ENCODE measurements around the gene NEMP1. TPM values are rescaled to one million over a fixed set of nuclear protein-coding genes. Genes with fewer than 3 reads are reported as not detected.

Gene NEMP1
- total and polyA plus RNA-seq, 2 of the 8 experiments (the other 6 are each of a cell fraction or from before 2014, with no cell fraction given) = 30.1 to 43.2 TPM

GRCh38 chr12:57096748-57097553 lies 18.4 kb upstream of the NEMP1 start:
- ChIA-PET POLR2A (ENCODE audit: partially characterized antibody) (interaction anchor here (1.2 to 16.5 kb wide), 7 partner anchors 8 to 45 kb away, joined by 3 to 352 read pairs (median 4); partner anchors contain the start of genes LRP1, NAB2 and STAT6), CTCF (ENCODE audit: partially characterized antibody) (interaction anchor here (0.9 to 14.0 kb wide), 13 partner anchors 9 to 146 kb away, joined by 3 to 325 read pairs (median 5); partner anchors contain the start of gene STAT6)
- WGBS, 2 experiments (ENCODE audit: extremely low coverage in 1 of 2, insufficient coverage in 1 of 2, insufficient read length in 1 of 2, insufficient replicate concordance in 2 of 2, low coverage in 1 of 2, low lambda C conversion rate in 2 of 2, missing lambda C conversion rate in 1 of 2) = 93% methylated on average over 8 of the region's 8 CpGs; no CpG with 5 or more reads in 1 of the 2 experiments
- no peak overlapping the region for H2BK120ac ChIP-seq (replicated peaks; ENCODE audit: low read depth, low read length)
- peaks cover 0 to 21% (median 15%) of the 10 kb centered on the region in 4 experiments; a peak in 6 of 7 replicates for H3K4me1 ChIP-seq (replicated peaks in 1 of 4; ENCODE audit: control insufficient read depth in 3 of 4, insufficient read depth in 4 of 4, low read length in 3 of 4)
- H3K36me3 ChIP-seq (ENCODE audit: control insufficient read depth in 2 of 4, insufficient read depth in 4 of 4, low read length in 3 of 4) = peaks cover 6 to 24% (median 14%) of the 10 kb centered on the region in 4 experiments
- H3K56ac ChIP-seq (replicated peaks; ENCODE audit: insufficient read length, low read depth, low read length) = no peak overlapping the region
- FAIRE-seq (no peak), DNase-seq (ENCODE audit: low read depth in 1 of 2, low spot score in 2 of 2) (no peak)
- H2AFZ ChIP-seq (ENCODE audit: low read length) = no peak overlapping the region
- no peak overlapping the region for H2BK12ac ChIP-seq (ENCODE audit: low read depth, low read length)
- H3K79me2 ChIP-seq (ENCODE audit: control insufficient read depth in 1 of 2, insufficient read depth in 2 of 2, low read length in 2 of 2) = no peaks in the 10 kb centered on the region; a peak in 1 of 4 replicates
- H4K20me1 ChIP-seq (replicated peaks in 1 of 2; ENCODE audit: control insufficient read depth in 1 of 2, insufficient read depth in 2 of 2, low read length in 2 of 2) = peaks cover 0 to 2% of the 10 kb centered on the region in 2 experiments
- no peak overlapping the region for H3K9ac ChIP-seq (replicated peaks in 1 of 4; ENCODE audit: extremely low read depth in 1 of 4, low read depth in 3 of 4, low read length in 3 of 4)
- no peak overlapping the region for H4K91ac ChIP-seq (replicated peaks; ENCODE audit: insufficient read length, low read length)
- no peak overlapping the region for H4K8ac ChIP-seq (ENCODE audit: extremely low read depth, insufficient read depth, low read length)
- no peak overlapping the region for H2BK15ac ChIP-seq (ENCODE audit: low read length)
- no peaks in the 10 kb centered on the region for H3K27me3 ChIP-seq (replicated peaks in 1 of 4; ENCODE audit: control insufficient read depth in 3 of 4, extremely low read depth in 1 of 4, insufficient read depth in 3 of 4, low read length in 3 of 4)
- no peak overlapping the region for H3K23ac ChIP-seq (ENCODE audit: insufficient read length)
- no peaks in the 10 kb centered on the region for H3K9me3 ChIP-seq (ENCODE audit: insufficient read depth in 2 of 2, low read depth in 1 of 2, low read length in 1 of 2)
- H3K23me2 ChIP-seq (ENCODE audit: low read depth, low read length) = no peaks in the 10 kb centered on the region
- H3K18ac ChIP-seq (ENCODE audit: extremely low read depth, low read length) = no peak overlapping the region
- H2AK5ac ChIP-seq (ENCODE audit: low read depth, low read length) = no peak overlapping the region
- no peak overlapping the region for H2BK20ac ChIP-seq (ENCODE audit: low read length)
- no peak overlapping the region for H3K4me2 ChIP-seq (ENCODE audit: insufficient read depth in 1 of 2, low read depth in 2 of 2, low read length in 2 of 2)
- H3K4me3 ChIP-seq (ENCODE audit: extremely low read depth in 1 of 4, insufficient read depth in 2 of 4, low read depth in 3 of 4, low read length in 4 of 4) = no peak overlapping the region
- TF ChIP-seq YY1 (IDR thresholded peaks at IDR 0.05; ENCODE audit: low read depth, low read length) (no peak), RNF2 (IDR thresholded peaks at IDR 0.05; ENCODE audit: borderline replicate concordance, low read depth, low read length, missing control alignments, poor library complexity, severe bottlenecking) (no peak), EGR1 (IDR thresholded peaks at IDR 0.05; ENCODE audit: borderline replicate concordance, low read depth, low read length) (no peak), CBX5 (IDR thresholded peaks at IDR 0.05; ENCODE audit: low read depth, low read length) (no peak), TEAD4 (IDR thresholded peaks at IDR 0.05; ENCODE audit: low read depth, low read length) (no peak), RXRA (IDR thresholded peaks at IDR 0.05; ENCODE audit: insufficient read depth, low read depth, low read length) (no peak)
- H2BK5ac ChIP-seq (ENCODE audit: low read depth, low read length) = peak overlapping the region; percentile 75; the same call in 1 of the 2 replicates
- no peak overlapping the region for H3K27ac ChIP-seq (ENCODE audit: low read depth, low read length)
- no peak overlapping the region for H3K4ac ChIP-seq (replicated peaks; ENCODE audit: insufficient read length, low read depth, low read length)
- H3K79me1 ChIP-seq (ENCODE audit: low read depth, low read length) = no peaks in the 10 kb centered on the region; the same call in 1 of the 2 replicates
- no peak overlapping the region for H4K5ac ChIP-seq (ENCODE audit: insufficient read length, low read depth, low read length)
- no peak overlapping the region for H3K14ac ChIP-seq (ENCODE audit: insufficient read length)
